ENCODE data around the gene PPIL4. TPM values are rescaled to one million over a fixed set of nuclear protein-coding genes. Genes with fewer than 3 reads are reported as not detected.
A peak's percentile ranks its signal among the peaks of the same experiment; 100 is the strongest.

PPIL4 gene
- total RNA-seq, 1 donor from 2014 or later: 15.7 TPM

DNA sequence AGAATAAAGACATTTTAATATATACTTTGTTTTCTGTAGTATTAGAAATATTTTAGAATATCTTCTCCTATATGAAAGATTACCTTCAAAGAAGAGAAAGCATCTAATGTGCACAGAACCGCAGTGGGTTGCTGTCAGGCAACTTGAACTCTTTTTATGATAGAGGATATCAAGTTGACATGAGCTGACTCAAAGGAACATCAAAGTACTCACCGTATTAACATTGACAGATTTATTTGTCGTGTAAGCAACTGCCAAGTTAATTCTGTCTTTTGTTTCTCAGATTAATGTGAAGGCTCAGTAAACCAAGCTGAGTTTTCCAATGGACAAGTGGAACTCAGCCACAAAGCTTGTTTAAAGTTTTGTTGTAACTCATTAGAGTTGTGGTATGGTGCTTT, 18.1 kb upstream of the PPIL4 start:
- no peaks in the 10 kb centered on the region for H3K9me3 ChIP-seq (replicated peaks)
- intact Hi-C loops (cut with micrococcal nuclease): no loop called here
- peaks cover 37% of the 10 kb centered on the region for H3K4me1 ChIP-seq
- no peaks in the 10 kb centered on the region for H3K36me3 ChIP-seq
- no peak overlapping the region for H3K4me3 ChIP-seq
- DNase-seq: no peak
- TF ChIP-seq, protein P1, sequence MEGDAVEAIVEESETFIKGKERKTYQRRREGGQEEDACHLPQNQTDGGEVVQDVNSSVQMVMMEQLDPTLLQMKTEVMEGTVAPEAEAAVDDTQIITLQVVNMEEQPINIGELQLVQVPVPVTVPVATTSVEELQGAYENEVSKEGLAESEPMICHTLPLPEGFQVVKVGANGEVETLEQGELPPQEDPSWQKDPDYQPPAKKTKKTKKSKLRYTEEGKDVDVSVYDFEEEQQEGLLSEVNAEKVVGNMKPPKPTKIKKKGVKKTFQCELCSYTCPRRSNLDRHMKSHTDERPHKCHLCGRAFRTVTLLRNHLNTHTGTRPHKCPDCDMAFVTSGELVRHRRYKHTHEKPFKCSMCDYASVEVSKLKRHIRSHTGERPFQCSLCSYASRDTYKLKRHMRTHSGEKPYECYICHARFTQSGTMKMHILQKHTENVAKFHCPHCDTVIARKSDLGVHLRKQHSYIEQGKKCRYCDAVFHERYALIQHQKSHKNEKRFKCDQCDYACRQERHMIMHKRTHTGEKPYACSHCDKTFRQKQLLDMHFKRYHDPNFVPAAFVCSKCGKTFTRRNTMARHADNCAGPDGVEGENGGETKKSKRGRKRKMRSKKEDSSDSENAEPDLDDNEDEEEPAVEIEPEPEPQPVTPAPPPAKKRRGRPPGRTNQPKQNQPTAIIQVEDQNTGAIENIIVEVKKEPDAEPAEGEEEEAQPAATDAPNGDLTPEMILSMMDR (IDR thresholded peaks at IDR 0.05; ENCODE audit: borderline replicate concordance): no peak
- H3K27ac ChIP-seq (replicated peaks): no peak overlapping the region
- no peaks in the 10 kb centered on the region for H3K27me3 ChIP-seq (ENCODE audit: low read depth)

DNA sequence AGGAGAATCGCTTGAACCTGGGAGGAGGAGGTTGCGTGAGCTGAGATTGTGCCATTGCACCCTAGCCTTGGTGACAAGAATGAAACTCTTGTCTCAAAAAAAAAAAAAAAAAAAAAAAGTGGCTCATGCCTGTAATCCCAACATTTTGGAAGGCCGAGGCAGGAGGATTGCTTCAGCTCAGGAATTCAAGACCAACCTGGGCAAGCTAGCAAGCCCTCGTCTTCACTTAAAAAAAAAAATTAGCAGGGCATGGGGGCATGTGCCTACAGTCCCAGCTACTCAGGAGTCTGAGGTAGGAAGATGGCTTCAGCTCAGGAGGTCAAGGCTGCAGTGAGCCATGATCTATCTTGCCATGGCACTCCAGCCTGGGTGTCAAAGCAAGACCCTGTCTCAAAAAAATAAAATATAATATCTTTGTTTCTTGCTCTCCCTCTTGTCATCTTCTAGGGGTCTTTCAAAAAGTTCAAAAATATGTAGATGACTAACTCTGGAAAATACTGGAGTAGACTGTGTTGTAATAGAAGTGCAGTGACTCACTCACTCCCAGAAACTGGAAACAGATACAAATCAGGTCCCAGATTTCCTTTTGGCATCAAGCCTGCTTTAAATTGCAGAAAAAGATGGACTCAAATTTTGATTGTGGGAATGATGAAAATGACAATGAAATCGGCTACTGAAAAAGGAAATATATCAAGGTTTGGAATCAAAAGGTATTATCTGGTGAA, 17.5 kb upstream of the PPIL4 start:
- Histone ChIP-seq H3K27me3 (ENCODE audit: low read depth) (no peaks in the 10 kb centered on the region), H3K4me3 (no peak overlapping the region), H3K9me3 (replicated peaks) (no peaks in the 10 kb centered on the region), H3K27ac (replicated peaks) (no peak overlapping the region), H3K4me1 (peaks cover 34% of the 10 kb centered on the region), H3K36me3 (no peaks in the 10 kb centered on the region)
- intact Hi-C loops (cut with micrococcal nuclease): no loop called here
- TF ChIP-seq, protein P1 (IDR thresholded peaks at IDR 0.05; ENCODE audit: borderline replicate concordance): no peak
- DNase-seq: no peak

DNA sequence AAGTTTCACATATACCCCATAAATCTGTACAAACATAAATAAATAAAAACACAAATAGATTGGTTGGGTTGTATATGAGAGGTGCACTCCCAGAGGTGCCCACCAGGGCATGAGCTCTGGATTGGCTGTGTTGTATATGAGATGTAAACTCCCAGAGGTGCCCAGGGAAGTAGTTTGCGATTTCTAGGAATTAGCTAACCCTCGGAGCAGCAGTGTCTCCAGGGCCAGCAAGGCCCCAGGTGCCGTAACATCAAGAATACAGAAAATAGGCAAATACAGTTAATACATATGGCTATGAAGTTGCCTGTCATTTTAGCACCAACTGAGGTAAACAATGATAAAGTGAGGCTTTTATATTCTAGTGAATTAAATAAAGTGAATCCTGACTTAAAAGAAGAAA, 14.9 kb upstream of the PPIL4 start:
- intact Hi-C loops (cut with micrococcal nuclease): no loop called here
- no peak for DNase-seq
- Histone ChIP-seq H3K27ac (replicated peaks) (no peak overlapping the region), H3K27me3 (ENCODE audit: low read depth) (no peaks in the 10 kb centered on the region), H3K4me1 (peaks cover 10% of the 10 kb centered on the region), H3K4me3 (no peak overlapping the region), H3K36me3 (no peaks in the 10 kb centered on the region), H3K9me3 (replicated peaks) (no peaks in the 10 kb centered on the region)
- TF ChIP-seq, protein P1 (IDR thresholded peaks at IDR 0.05; ENCODE audit: borderline replicate concordance): peak; percentile 50

DNA sequence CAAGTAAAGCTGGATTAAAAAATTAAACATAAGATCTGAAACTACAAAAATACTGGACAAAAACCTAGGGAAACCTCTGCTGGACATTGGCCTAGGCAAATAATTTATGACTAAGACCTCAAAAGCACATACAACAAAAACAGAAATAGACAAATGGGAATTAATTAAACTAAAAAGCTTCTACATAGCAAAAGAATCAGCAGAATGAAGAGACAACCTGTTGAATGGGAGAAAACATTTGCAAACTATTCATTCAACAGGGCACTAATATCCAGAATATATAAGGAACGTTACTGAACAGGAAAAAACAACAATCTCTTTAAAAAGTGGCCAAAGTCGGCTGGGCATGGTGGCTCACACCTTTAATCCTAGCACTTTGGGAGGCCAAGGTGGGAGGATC, 13.5 kb upstream of the PPIL4 start:
- H3K36me3 ChIP-seq: no peaks in the 10 kb centered on the region
- intact Hi-C loops (cut with micrococcal nuclease): no loop called here
- TF ChIP-seq, protein P1 (IDR thresholded peaks at IDR 0.05; ENCODE audit: borderline replicate concordance): no peak
- H3K27ac ChIP-seq (replicated peaks): no peak overlapping the region
- no peak for DNase-seq
- H3K27me3 ChIP-seq (ENCODE audit: low read depth): peaks cover 3% of the 10 kb centered on the region
- H3K9me3 ChIP-seq (replicated peaks): no peaks in the 10 kb centered on the region
- H3K4me3 ChIP-seq: no peak overlapping the region
- H3K4me1 ChIP-seq: no peaks in the 10 kb centered on the region

DNA sequence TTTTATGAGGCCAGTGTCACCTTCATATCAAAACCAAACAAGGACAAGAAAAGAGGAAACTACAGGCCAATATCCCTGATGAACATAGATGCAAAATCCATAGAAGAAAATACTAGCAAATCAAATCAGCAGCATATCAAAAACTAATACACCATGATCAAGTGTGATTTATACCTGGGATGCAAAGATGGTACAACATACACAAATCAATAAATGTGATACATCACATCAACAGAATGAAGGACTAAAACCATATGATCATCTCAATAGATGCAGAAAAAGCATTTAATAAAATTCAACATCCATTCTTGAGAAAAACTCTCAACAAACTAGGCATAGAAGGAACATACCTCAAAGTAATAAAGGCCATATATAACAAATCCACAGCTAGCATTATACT, 12.2 kb upstream of the PPIL4 start:
- TF ChIP-seq, protein P1 (IDR thresholded peaks at IDR 0.05; ENCODE audit: borderline replicate concordance): no peak
- no peak for DNase-seq
- Histone ChIP-seq H3K27me3 (ENCODE audit: low read depth) (peaks cover 14% of the 10 kb centered on the region), H3K27ac (replicated peaks) (no peak overlapping the region), H3K4me1 (no peaks in the 10 kb centered on the region), H3K4me3 (no peak overlapping the region), H3K36me3 (no peaks in the 10 kb centered on the region), H3K9me3 (replicated peaks) (no peaks in the 10 kb centered on the region)
- intact Hi-C loops (cut with micrococcal nuclease): no loop called here
